A673 (cell line): ENCODE results near the gene CHTF8.

Experiments used
- EZH2 ChIP-seq: fragments of 200-600 bp; sonication (generic); IDR thresholded peaks from 2 replicates; pipeline ENCODE4 v1.6.1; 2017; ENCODE audit warnings: borderline replicate concordance, low read depth, mild to moderate bottlenecking, mixed read lengths, antibody characterized with exemption, low read length; ENCODE audit not compliant: poor library complexity, severe bottlenecking
- TF ChIP-seq, protein P1 (sequence below): fragments of 300-800, 200-600 bp; sonication (generic); conservative IDR thresholded peaks from 2 replicates; pipeline ENCODE4 v1.5.1; 2017; ENCODE audit warnings: low read depth, mild to moderate bottlenecking, antibody characterized with exemption, low read length, moderate library complexity, mixed read lengths

GRCh38 chr16:69093974-69094373, 38.4 kb downstream of the CHTF8 start:
- TF ChIP-seq, protein P1, sequence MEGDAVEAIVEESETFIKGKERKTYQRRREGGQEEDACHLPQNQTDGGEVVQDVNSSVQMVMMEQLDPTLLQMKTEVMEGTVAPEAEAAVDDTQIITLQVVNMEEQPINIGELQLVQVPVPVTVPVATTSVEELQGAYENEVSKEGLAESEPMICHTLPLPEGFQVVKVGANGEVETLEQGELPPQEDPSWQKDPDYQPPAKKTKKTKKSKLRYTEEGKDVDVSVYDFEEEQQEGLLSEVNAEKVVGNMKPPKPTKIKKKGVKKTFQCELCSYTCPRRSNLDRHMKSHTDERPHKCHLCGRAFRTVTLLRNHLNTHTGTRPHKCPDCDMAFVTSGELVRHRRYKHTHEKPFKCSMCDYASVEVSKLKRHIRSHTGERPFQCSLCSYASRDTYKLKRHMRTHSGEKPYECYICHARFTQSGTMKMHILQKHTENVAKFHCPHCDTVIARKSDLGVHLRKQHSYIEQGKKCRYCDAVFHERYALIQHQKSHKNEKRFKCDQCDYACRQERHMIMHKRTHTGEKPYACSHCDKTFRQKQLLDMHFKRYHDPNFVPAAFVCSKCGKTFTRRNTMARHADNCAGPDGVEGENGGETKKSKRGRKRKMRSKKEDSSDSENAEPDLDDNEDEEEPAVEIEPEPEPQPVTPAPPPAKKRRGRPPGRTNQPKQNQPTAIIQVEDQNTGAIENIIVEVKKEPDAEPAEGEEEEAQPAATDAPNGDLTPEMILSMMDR: no peak
- TF ChIP-seq EZH2: no peak
